IPS-20b (cell line): ENCODE measurements around the gene CYREN.
"Not testable (repeated sequence)": the region's sequence is repeated elsewhere in the genome, so short reads cannot be mapped to it uniquely, and the experiment has no call there.

Experiments used
- H3K27ac ChIP-seq: one replicate; pipeline ENCODE4 v1.5.1; 2013; ENCODE audit warnings: low read length
- H3K27me3 ChIP-seq: 2 replicates; pipeline ENCODE4 v1.6.1; 2013; ENCODE audit warnings: mild to moderate bottlenecking, low read length, inconsistent platforms; ENCODE audit not compliant: insufficient read depth
- H3K36me3 ChIP-seq: 2 replicates; pipeline ENCODE4 v1.6.1; 2013; ENCODE audit warnings: low read depth, mild to moderate bottlenecking, inconsistent platforms, low read length, moderate library complexity; ENCODE audit not compliant: insufficient read depth
- H3K4me1 ChIP-seq: 2 replicates; pipeline ENCODE4 v1.6.1; 2013; ENCODE audit warnings: mild to moderate bottlenecking, control low read depth, inconsistent platforms, low read length, moderate library complexity; ENCODE audit not compliant: insufficient read depth
- H3K4me3 ChIP-seq: 2 replicates; pipeline ENCODE4 v1.5.1; 2013; ENCODE audit warnings: mild to moderate bottlenecking, low read length, inconsistent platforms
- H3K9ac ChIP-seq: 2 replicates; pipeline ENCODE4 v1.6.1; 2013; ENCODE audit warnings: low read depth, mild to moderate bottlenecking, inconsistent platforms, low read length, moderate library complexity
- H3K9me3 ChIP-seq: 2 replicates; pipeline ENCODE4 v1.6.1; 2013; ENCODE audit warnings: mild to moderate bottlenecking, low read depth, low read length, inconsistent platforms; ENCODE audit not compliant: insufficient read depth

Gene CYREN, protein sequence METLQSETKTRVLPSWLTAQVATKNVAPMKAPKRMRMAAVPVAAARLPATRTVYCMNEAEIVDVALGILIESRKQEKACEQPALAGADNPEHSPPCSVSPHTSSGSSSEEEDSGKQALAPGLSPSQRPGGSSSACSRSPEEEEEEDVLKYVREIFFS

DNA sequence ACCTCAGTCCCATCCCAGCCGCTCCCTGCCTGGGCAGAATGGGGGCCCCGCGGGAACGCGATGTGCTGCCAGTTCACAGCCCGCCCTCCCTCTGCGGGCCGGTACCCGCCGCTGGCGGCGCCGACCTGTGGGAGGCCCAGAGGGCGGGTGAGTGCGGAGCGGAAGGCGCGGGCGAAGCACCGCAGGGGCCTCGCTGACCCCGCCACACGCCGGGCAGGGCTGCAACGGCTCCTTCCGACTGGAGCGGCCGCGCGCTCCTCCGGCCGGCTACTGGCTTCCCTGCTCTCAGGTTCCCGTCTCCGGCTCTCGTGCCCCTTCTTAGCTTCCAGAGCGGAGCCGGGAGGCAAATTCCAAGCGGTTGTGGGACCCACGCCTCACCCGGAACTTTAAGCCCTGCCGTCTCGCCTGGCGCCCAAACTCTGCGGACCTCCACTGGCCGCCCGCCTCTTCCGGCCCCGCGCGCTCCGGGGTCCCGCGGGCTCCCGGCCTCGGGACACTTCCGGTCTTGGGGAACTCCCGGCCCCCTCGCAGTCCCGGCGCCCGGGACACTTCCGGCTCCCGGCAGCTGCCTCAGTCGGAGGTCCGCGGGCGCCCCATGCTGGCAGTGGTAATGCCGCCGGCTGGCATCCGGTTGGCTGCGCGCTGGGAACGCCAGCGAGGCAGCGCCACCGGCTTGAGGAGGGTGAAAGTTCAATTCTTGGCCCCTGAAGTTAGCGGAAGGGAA is at the start of gene CYREN:
CYREN (minus strand) TSS at position 434 of the 724 bp plus-strand sequence. CDS start 1,785 bp downstream, outside the sequence.
- no peaks in the 10 kb centered on the region for H3K9me3 ChIP-seq
- H3K9ac ChIP-seq: peak within 1 kb of the TSS; percentile 84
- H3K4me3 ChIP-seq: peak within 1 kb of the TSS; percentile 88
- peaks cover 9% of the 10 kb centered on the region for H3K4me1 ChIP-seq
- H3K27me3 ChIP-seq: no peaks in the 10 kb centered on the region
- peaks cover 34% of the 10 kb centered on the region for H3K36me3 ChIP-seq
- peak within 1 kb of the TSS; percentile 87 for H3K27ac ChIP-seq

DNA sequence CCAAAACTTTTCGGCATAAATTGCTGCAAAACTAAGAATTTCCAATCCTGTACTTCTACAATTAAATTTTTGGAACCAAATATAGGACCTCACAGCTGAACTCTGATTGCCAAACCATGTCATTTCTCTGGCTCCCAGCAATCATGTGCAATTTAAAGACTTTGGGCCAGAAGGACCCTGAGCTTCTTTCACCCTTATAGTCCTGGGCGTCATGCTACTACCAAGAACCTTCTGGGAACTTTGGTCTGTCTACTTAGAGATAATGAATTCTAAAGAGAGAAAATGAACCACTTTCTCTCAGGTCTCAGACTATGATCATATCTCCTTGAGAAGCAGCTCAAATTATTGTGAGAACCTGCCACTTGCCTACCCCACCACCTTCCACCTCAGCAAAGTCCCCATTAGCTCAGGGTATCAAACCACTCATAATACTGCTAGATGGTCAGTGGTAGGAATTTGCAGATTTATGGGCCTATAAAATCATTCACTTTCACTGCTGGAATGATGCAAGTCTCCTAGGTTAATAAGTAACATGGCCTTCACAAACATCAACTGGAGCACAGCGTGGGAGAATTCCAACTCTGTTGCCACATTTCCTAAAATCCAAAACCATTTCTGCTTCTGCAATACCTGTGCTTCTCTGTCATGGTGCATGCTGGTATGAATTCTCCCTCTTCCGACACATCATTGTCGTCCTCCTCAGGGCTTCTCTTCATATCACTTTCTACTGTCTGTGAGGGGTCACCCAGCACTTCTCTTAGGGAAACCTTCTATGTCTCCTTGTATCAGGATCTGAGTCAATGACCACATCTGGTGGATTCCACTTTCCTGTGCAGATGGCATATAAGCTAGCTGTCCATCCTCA is 47.4 kb upstream of the CYREN start:
- no peaks in the 10 kb centered on the region for H3K27me3 ChIP-seq
- no peaks in the 10 kb centered on the region for H3K36me3 ChIP-seq
- peaks cover 8% of the 10 kb centered on the region for H3K4me1 ChIP-seq
- no peak overlapping the region for H3K27ac ChIP-seq
- no peak overlapping the region for H3K4me3 ChIP-seq
- H3K9ac ChIP-seq: no peak overlapping the region
- no peaks in the 10 kb centered on the region for H3K9me3 ChIP-seq

DNA sequence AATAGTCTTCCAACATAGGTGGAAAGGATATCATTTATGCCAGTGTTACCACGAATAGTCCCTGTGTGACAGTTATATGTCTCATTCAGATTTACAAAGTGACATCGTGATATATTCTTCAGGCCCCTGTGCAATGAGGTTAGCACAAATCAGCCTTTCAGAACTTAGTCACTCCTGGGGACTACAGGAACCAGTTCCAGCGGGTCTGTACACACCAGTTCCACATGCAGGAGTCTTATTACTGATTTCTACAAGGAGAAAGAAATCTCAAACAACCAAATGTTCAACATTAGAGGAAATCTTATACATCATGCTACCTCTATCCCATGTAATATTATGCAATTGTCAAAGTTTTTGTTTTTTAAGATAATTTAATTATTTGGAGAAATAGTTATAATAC is 45.2 kb upstream of the CYREN start:
- no peak overlapping the region for H3K27ac ChIP-seq
- H3K36me3 ChIP-seq: no peaks in the 10 kb centered on the region
- no peak overlapping the region for H3K4me3 ChIP-seq
- H3K27me3 ChIP-seq: peaks cover 4% of the 10 kb centered on the region
- no peak overlapping the region for H3K9ac ChIP-seq
- no peaks in the 10 kb centered on the region for H3K9me3 ChIP-seq
- no peaks in the 10 kb centered on the region; the same call in 1 of the 2 replicates for H3K4me1 ChIP-seq

DNA sequence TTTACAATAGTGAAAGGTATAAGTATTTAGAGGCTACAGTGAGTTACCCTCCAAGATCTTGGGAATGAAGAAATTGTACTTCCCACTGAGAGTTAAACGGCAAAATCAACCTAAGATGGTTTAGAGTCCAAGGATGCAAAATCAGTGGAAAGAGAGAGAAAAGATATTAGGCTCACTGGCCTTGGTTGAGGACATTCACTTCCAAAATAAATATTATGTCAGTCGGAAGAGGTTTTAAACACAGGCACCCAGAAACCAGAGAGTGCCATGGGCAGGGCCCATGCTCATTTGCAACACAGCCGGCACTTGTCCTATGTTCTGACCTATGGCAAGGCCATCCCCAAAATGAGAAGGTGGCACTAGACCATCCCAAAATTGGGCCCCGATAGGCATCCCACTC is 44.7 kb upstream of the CYREN start:
- Histone ChIP-seq H3K9ac (no peak overlapping the region), H3K36me3 (no peaks in the 10 kb centered on the region), H3K27me3 (peaks cover 9% of the 10 kb centered on the region), H3K27ac (no peak overlapping the region), H3K4me1 (no peaks in the 10 kb centered on the region; the same call in 1 of the 2 replicates), H3K9me3 (no peaks in the 10 kb centered on the region), H3K4me3 (no peak overlapping the region)

DNA sequence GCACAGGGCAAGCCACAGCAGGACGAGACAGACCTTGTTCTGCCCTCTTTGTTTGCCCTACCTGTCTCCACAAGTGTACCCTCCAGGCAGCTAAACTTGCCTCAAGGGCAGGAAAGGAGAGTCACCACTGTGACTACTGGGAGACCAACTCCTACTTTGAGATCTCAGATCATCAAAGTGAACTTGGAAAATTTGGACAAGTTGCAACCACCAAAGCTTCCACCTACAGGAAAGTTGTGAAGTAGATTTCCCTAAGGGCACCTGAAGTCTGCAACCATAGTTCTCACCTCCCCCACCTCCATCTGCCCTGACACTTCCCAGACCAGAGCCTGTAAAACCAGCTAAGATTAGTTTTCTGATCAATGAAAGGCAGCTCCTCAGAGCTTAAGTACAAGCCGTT is 43.3 kb upstream of the CYREN start:
- H3K4me3 ChIP-seq: no peak overlapping the region
- H3K27me3 ChIP-seq: peaks cover 9% of the 10 kb centered on the region
- H3K36me3 ChIP-seq: no peaks in the 10 kb centered on the region
- H3K9me3 ChIP-seq: no peaks in the 10 kb centered on the region
- no peaks in the 10 kb centered on the region; the same call in 1 of the 2 replicates for H3K4me1 ChIP-seq
- H3K27ac ChIP-seq: no peak overlapping the region
- no peak overlapping the region for H3K9ac ChIP-seq

DNA sequence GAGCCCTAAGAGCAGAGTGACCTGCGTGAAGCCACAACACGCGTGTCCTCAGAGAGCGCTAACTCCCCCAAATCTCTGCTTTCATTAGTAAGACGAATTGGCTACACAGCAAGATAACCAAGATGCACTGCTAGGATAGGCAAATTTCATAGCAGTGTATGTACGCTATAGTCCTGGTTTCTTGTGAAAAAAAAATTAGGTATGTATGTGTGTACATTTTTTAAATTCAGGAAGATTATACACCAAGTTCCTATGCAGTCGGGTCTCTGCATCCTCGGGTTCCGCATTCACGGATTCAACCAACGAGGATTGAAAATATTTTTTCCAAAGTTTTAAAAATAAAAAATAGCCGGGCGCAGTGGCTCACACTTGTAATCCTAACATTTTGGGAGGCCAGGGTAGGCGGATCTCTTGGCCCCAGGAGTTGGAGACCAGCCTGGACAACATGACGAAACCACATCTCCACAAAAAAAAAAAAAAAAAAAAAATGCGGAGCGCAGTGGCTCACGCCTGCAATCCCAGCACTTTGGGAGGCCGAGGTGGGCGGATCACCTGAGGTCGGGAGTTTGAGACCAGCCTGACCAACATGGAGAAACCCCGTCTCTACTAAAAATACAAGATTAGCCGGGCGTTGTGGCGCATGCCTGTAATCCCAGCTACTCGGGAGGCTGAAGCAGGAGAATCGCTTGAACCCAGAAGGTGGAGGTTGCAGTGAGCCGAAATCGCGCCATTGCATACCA is 41.6 kb upstream of the CYREN start:
- H3K27ac ChIP-seq, H3K36me3 ChIP-seq, H3K4me1 ChIP-seq, H3K27me3 ChIP-seq, H3K9me3 ChIP-seq: not testable (repeated sequence)
- peak overlapping the region; percentile 65; the same call in 1 of the 2 replicates for H3K9ac ChIP-seq
- peak overlapping the region; percentile 77 for H3K4me3 ChIP-seq

DNA sequence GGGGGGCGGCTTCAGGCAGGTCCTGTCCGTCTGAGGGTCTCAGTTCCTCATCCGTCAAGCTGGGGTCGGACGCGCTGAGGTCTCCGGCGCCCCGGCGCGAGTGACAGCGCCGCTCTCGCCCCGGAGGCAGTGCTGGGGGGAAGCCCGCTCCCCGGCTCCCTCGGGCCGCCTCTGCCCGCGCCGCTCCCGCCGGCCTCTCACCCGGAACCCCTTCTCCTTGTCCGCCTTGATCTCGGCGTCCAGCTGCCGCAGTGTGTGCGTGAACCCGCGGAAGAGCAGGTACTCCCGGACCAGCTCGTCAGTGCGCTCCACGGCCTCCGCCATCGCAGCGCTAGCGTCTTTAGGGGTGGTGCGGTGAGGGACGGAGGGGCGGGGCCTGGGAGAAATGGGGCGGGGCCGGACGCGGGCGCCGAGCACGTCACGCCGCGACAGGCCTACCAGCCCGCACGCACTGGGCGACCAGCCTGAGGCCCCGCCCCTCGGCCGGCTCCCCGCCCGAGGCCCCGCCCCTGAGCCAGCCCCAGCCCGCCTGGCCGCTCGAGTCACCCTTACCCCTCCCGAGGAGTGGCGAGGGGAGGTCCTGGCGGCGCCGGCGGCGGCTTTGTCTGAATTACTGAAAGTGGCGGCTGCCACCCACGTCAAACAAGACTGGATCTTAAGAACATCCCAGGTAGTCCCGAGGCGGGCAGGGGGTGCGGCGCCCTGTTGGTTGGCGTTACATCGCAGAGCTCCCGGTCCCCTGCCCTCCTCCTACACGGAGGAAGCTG is 40.9 kb upstream of the CYREN start, which contains the start of gene WDR91:
WDR91 (minus strand) TSS at position 348 of the 767 bp plus-strand sequence; CDS start at position 324, 24 bp downstream.
- Histone ChIP-seq H3K36me3 (no peaks in the 10 kb centered on the region), H3K9ac (peak within 1 kb of the TSS; percentile 76; the same call in 1 of the 2 replicates), H3K27ac (no peak within 1 kb of the TSS)

DNA sequence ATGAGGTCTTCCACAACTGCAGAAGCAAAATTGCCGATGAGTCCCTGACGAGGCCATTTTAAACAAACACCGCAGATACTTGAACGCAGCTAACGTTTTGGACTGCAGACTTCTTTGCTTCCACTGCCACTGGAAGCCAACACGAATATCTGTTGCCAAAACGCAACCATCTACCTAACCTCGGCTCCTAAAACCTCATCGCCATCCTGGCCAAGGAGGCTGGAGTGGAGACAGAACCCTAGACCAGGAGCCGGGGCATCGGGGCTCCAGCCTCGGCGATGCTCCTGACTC is 40.3 kb upstream of the CYREN start:
- Histone ChIP-seq H3K9ac (peak overlapping the region; percentile 76; the same call in 1 of the 2 replicates), H3K9me3 (no peaks in the 10 kb centered on the region), H3K4me1 (no peaks in the 10 kb centered on the region; the same call in 1 of the 2 replicates), H3K27me3 (peaks cover 9% of the 10 kb centered on the region), H3K36me3 (no peaks in the 10 kb centered on the region), H3K4me3 (peak overlapping the region; percentile 77), H3K27ac (no peak overlapping the region)

More for the DNA sequence above, 40.9 kb upstream of the CYREN start, which contains the start of gene WDR91:
- H3K4me3 ChIP-seq: peak within 1 kb of the TSS; percentile 77
- H3K4me1 ChIP-seq: no peaks in the 10 kb centered on the region; the same call in 1 of the 2 replicates
- H3K27me3 ChIP-seq: peaks cover 9% of the 10 kb centered on the region
- no peaks in the 10 kb centered on the region for H3K9me3 ChIP-seq

DNA sequence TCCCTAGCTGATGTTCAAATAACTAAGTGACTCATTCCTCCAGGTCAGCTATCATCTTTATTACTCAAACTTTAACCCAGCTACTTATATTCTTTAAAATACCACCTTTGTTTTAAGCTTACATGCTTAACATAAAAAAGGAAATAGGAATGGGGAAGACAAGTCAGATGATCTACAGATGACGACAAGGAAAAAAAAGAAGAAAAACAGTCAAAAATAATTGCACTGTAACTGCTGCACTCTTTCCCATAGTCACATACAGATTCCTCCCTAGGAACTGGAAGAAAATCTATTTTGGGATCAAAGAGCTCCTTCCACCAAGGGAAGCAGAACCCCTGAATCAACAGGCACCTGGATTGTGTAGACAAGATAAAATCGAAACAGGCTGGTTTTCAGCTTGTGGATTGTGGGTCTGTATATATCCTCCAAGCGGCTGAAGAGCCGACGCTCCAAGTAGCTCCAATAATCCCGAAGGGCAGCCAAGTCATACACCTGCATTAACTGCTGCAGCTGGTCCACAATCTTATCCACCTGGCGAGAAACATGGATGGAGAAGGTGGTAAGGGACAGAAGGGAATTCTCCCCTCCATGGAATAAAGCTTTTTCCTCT is 38.8 kb upstream of the CYREN start:
- Histone ChIP-seq H3K9ac (no peak overlapping the region), H3K4me1 (no peaks in the 10 kb centered on the region; the same call in 1 of the 2 replicates), H3K9me3 (no peaks in the 10 kb centered on the region), H3K36me3 (peaks cover 11% of the 10 kb centered on the region; the same call in 1 of the 2 replicates), H3K27ac (no peak overlapping the region), H3K27me3 (peaks cover 9% of the 10 kb centered on the region), H3K4me3 (no peak overlapping the region)

DNA sequence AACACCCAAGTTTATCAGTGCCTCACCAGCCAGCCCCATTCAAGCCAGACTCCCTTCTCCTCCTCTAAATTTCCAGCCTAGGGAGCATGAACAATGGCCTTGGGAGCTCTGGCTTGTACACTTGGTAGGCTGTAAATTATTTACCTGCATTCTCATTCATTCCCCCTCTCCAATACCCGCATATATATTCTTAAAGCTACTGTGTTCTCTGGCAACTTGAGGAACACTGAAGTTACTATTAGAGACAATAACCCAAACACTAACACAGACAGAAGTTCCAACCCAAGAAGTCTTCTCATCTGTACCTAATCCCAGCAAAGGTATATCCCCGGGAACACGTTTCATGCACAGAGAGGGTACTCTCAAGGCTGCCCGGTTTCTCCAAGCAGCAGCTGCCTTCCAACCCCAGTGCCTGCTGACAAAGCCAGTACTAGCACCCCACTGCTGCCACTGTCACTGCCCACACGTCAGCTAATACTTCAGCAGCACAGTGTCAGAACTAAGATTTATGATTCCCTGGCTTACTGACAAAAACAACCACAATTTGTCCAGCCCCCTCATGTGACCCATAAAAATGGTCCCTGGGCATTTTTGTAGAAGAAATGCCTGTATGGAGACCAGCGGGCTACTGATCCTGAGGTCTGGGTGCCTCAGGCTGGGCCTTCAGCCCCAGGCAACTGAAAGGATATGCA is 37.7 kb upstream of the CYREN start:
- no peak overlapping the region for H3K27ac ChIP-seq
- H3K4me3 ChIP-seq: no peak overlapping the region
- H3K27me3 ChIP-seq: peaks cover 9% of the 10 kb centered on the region
- H3K4me1 ChIP-seq: no peaks in the 10 kb centered on the region; the same call in 1 of the 2 replicates
- no peak overlapping the region for H3K9ac ChIP-seq
- H3K36me3 ChIP-seq: peaks cover 19% of the 10 kb centered on the region; the same call in 1 of the 2 replicates
- no peaks in the 10 kb centered on the region for H3K9me3 ChIP-seq
